ENCODE results near the gene ARL5B. TPM values are rescaled to one million over a fixed set of nuclear protein-coding genes. Genes with fewer than 3 reads are reported as not detected.

The ARL5B gene
- total RNA-seq, 1 experiment from 2014 or later: 12.2 TPM

DNA sequence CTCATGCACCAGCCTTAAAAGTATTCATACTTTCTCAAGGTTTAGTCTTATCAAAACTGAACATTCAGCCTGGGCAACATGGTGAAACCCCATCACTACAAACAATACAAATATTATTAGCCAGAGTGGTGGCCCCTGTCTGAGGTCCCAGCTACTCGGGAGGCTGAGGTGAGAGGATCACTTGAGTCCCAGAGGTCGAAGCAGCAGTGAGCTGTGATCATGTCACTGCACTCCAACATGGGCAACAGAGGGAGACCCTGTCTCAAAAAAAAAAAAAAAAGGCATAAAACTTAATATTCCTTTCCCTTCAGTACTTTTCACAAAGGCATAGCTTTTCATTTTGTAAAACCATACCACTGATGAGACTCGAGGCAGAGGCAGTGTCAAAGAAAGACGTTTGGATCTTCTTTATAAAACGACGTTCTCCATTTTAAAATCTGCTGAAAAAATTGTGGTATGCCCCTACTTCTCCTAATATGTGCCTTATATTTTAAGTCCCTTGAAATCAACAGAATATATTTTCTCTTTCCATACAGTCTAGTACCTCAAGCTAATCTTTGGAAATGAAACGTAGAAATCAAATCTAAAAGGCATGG lies 9.8 kb upstream of the ARL5B start:
- H3K9me3 ChIP-seq (ENCODE audit: control insufficient read depth, insufficient read depth, low read depth, low read length): no peaks in the 10 kb centered on the region
- H3K4me3 ChIP-seq (ENCODE audit: low read depth in 2 of 2, low read length in 2 of 2): peak overlapping the region; percentile 96 to 98; a peak in 3 of 4 replicates
- peaks cover 5% of the 10 kb centered on the region; the same call in 1 of the 2 replicates for H3K36me3 ChIP-seq (ENCODE audit: control insufficient read depth, insufficient read depth, low read length)
- no peak for DNase-seq (ENCODE audit: low read depth, low spot score)
- peak overlapping the region; percentile 89; the same call in 1 of the 2 replicates for H3K27ac ChIP-seq (ENCODE audit: low read length)
- in situ Hi-C loops (cut with HindIII; ENCODE audit: low pct_unique_long_range_greater_than_20kb, low sequenced_read_pairs) (no loop called here), intact Hi-C loops (cut with micrococcal nuclease; ENCODE audit: unreplicated experiment) (no loop called here)
- ATAC-seq: no peak
- H3K4me1 ChIP-seq (ENCODE audit: control insufficient read depth, insufficient read depth, low read length): peaks cover 5% of the 10 kb centered on the region; the same call in 1 of the 2 replicates
- no peak for TF ChIP-seq POLR2AphosphoS5 (IDR thresholded peaks at IDR 0.05; ENCODE audit: low read depth, low read length)
- TF ChIP-seq, protein P1, sequence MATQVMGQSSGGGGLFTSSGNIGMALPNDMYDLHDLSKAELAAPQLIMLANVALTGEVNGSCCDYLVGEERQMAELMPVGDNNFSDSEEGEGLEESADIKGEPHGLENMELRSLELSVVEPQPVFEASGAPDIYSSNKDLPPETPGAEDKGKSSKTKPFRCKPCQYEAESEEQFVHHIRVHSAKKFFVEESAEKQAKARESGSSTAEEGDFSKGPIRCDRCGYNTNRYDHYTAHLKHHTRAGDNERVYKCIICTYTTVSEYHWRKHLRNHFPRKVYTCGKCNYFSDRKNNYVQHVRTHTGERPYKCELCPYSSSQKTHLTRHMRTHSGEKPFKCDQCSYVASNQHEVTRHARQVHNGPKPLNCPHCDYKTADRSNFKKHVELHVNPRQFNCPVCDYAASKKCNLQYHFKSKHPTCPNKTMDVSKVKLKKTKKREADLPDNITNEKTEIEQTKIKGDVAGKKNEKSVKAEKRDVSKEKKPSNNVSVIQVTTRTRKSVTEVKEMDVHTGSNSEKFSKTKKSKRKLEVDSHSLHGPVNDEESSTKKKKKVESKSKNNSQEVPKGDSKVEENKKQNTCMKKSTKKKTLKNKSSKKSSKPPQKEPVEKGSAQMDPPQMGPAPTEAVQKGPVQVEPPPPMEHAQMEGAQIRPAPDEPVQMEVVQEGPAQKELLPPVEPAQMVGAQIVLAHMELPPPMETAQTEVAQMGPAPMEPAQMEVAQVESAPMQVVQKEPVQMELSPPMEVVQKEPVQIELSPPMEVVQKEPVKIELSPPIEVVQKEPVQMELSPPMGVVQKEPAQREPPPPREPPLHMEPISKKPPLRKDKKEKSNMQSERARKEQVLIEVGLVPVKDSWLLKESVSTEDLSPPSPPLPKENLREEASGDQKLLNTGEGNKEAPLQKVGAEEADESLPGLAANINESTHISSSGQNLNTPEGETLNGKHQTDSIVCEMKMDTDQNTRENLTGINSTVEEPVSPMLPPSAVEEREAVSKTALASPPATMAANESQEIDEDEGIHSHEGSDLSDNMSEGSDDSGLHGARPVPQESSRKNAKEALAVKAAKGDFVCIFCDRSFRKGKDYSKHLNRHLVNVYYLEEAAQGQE (IDR thresholded peaks at IDR 0.05; ENCODE audit: insufficient read depth in 1 of 2, low read depth in 2 of 2, low read length in 1 of 2): no peak
- no peak for TF ChIP-seq TCF7L2 (IDR thresholded peaks at IDR 0.05; ENCODE audit: low read depth, low read length)
- no peak for TF ChIP-seq SIN3A (IDR thresholded peaks at IDR 0.05; ENCODE audit: borderline replicate concordance, insufficient read depth, low read depth, low read length)
- no TSS peak for BruUV-seq (replicated peaks)
- ChIA-PET POLR2A (no interaction called here), CTCF (no interaction called here)
- no peaks in the 10 kb centered on the region for H3K27me3 ChIP-seq (ENCODE audit: control insufficient read depth, insufficient read depth, low read length)

DNA sequence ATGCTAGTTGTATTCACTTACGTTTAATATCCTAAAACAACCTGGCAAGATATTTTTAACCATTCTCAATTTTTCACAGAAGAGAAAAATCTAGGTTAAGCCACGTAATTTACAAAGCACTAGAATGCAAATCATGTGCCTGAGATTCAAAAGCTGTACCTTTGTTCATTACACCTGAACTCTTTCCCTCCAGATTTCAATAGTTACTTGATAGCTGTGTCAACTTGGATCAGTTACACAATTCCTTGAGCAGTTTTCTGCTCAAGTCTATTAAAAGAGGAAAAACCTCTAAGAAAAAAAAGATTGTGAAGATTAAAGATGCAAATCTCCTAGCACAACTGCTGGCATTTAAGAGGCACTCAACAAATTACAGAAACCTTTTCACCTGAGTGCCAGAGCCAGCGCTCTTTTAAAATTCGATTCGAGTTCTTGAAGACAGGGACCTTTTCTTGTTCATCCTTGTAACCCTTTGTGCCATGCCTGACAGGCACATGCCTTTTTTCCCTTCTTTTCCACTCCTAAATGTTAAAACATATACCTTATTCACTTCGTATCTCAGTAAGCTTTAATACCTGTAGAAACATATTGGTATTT lies 8.7 kb upstream of the ARL5B start:
- in situ Hi-C loops (cut with HindIII; ENCODE audit: low pct_unique_long_range_greater_than_20kb, low sequenced_read_pairs): no loop called here
- no TSS peak for BruUV-seq (replicated peaks)
- TF ChIP-seq TCF7L2 (IDR thresholded peaks at IDR 0.05; ENCODE audit: low read depth, low read length) (no peak), SIN3A (IDR thresholded peaks at IDR 0.05; ENCODE audit: borderline replicate concordance, insufficient read depth, low read depth, low read length) (no peak), POLR2AphosphoS5 (IDR thresholded peaks at IDR 0.05; ENCODE audit: low read depth, low read length) (no peak)
- TF ChIP-seq, protein P2, sequence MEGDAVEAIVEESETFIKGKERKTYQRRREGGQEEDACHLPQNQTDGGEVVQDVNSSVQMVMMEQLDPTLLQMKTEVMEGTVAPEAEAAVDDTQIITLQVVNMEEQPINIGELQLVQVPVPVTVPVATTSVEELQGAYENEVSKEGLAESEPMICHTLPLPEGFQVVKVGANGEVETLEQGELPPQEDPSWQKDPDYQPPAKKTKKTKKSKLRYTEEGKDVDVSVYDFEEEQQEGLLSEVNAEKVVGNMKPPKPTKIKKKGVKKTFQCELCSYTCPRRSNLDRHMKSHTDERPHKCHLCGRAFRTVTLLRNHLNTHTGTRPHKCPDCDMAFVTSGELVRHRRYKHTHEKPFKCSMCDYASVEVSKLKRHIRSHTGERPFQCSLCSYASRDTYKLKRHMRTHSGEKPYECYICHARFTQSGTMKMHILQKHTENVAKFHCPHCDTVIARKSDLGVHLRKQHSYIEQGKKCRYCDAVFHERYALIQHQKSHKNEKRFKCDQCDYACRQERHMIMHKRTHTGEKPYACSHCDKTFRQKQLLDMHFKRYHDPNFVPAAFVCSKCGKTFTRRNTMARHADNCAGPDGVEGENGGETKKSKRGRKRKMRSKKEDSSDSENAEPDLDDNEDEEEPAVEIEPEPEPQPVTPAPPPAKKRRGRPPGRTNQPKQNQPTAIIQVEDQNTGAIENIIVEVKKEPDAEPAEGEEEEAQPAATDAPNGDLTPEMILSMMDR (IDR thresholded peaks at IDR 0.05): no peak
- TF ChIP-seq, protein P1 (IDR thresholded peaks at IDR 0.05; ENCODE audit: insufficient read depth in 1 of 2, low read depth in 2 of 2, low read length in 1 of 2): no peak
- Histone ChIP-seq H3K9me3 (ENCODE audit: control insufficient read depth, insufficient read depth, low read depth, low read length) (no peaks in the 10 kb centered on the region), H3K4me3 (ENCODE audit: low read depth in 2 of 2, low read length in 2 of 2) (peak overlapping the region; percentile 96 to 98), H3K27ac (ENCODE audit: low read length) (peak overlapping the region; percentile 89), H3K4me1 (ENCODE audit: control insufficient read depth, insufficient read depth, low read length) (peaks cover 5% of the 10 kb centered on the region; the same call in 1 of the 2 replicates), H3K36me3 (ENCODE audit: control insufficient read depth, insufficient read depth, low read length) (peaks cover 5% of the 10 kb centered on the region; the same call in 1 of the 2 replicates), H3K27me3 (ENCODE audit: control insufficient read depth, insufficient read depth, low read length) (no peaks in the 10 kb centered on the region)
- no peak for ATAC-seq
- ChIA-PET CTCF (no interaction called here), POLR2A (no interaction called here)
- no peak for DNase-seq (ENCODE audit: low read depth, low spot score)
- intact Hi-C loops (cut with micrococcal nuclease; ENCODE audit: unreplicated experiment): no loop called here
